Natural killer cell (primary cell): Measurements from ENCODE around the gene SGCD. TPM values are rescaled to one million over a fixed set of nuclear protein-coding genes. Genes with fewer than 3 reads are reported as not detected.

Source experiments
- ATAC-seq, 3 donors: fragments of 150-1000 bp in 2 of 3; fragments of 200-7000 bp in 1 of 3; cut with Tn5 transposase; 1 replicate in 1 of 3; 2 replicates in 2 of 3; pipeline ENCODE4 v1.10.0; 2021; ENCODE audit warnings: mild to moderate bottlenecking in 2 of 3, moderate library complexity in 2 of 3
- DNase-seq, 2 donors: peaks; one replicate each; pipeline versions ENCODE4 v3.0.0 to v3.0.0-alpha.2; 2013 to 2021; ENCODE audit warnings: mixed read lengths in 1 of 2
- H3K27ac ChIP-seq: one replicate; pipeline ENCODE4 v1.5.1; 2013; ENCODE audit warnings: mild to moderate bottlenecking, low read length
- H3K27me3 ChIP-seq: one replicate; pipeline ENCODE4 v1.6.1; 2013; ENCODE audit warnings: low read length; ENCODE audit not compliant: control insufficient read depth, insufficient read depth
- H3K36me3 ChIP-seq: one replicate; pipeline ENCODE4 v1.6.1; 2013; ENCODE audit warnings: low read length; ENCODE audit not compliant: control insufficient read depth, insufficient read depth
- H3K4me1 ChIP-seq: one replicate; pipeline ENCODE4 v1.6.1; 2013; ENCODE audit warnings: low read length; ENCODE audit not compliant: control insufficient read depth, insufficient read depth
- H3K4me3 ChIP-seq: one replicate; pipeline ENCODE4 v1.5.1; 2013; ENCODE audit warnings: low read length
- H3K9me3 ChIP-seq: one replicate; pipeline ENCODE4 v1.6.1; 2013; ENCODE audit warnings: low read length; ENCODE audit not compliant: control insufficient read depth, insufficient read depth
- H3K27ac Mint-ChIP-seq, 2 donors: one replicate each; pipeline ENCODE4 v1.8.0; 2022; ENCODE audit warnings: mild to moderate bottlenecking in 2 of 2, mixed read lengths in 2 of 2, moderate library complexity in 1 of 2
- H3K27me3 Mint-ChIP-seq, 2 donors: one replicate each; pipeline ENCODE4 v1.8.0; 2022; ENCODE audit warnings: low read depth in 2 of 2, mixed read lengths in 2 of 2
- H3K36me3 Mint-ChIP-seq: one replicate; pipeline ENCODE4 v1.8.0; 2022; ENCODE audit warnings: mixed read lengths
- H3K4me1 Mint-ChIP-seq, 2 donors: one replicate each; pipeline ENCODE4 v1.8.0; 2022; ENCODE audit warnings: mixed read lengths in 2 of 2
- H3K4me3 Mint-ChIP-seq: one replicate; pipeline ENCODE4 v1.8.0; 2022; ENCODE audit warnings: mild to moderate bottlenecking, moderate library complexity, mixed read lengths
- H3K9me3 Mint-ChIP-seq, 2 donors: one replicate each; pipeline ENCODE4 v1.8.0; 2022; ENCODE audit warnings: mixed read lengths in 2 of 2
- WGBS: methylation state at CpG from one replicate; pipeline ENCODE4 v1.1.7; 2013; ENCODE audit warnings: missing lambda C conversion rate; ENCODE audit not compliant: insufficient coverage; 5-methylcytosine and 5-hydroxymethylcytosine counted together
- intact Hi-C: fragments of 100-400 bp; cut with micrococcal nuclease; formaldehyde crosslinking; loops from one replicate; pipeline ENCODE4 v1.14.2; 2022
- total RNA-seq, 4 donors: library from RNA; stranded (reverse); fragments of 120-200 nt in 1 of 4; gene quantifications; one replicate each; pipeline versions ENCODE4 v1.2.3 to v1.2.4, GENCODE V29; 2013 to 2022
- TF ChIP-seq, protein P1 (sequence below): fragments of 200-600 bp; IDR thresholded peaks from one replicate; pipeline ENCODE4 v1.8.0; 2022; ENCODE audit warnings: antibody characterized with exemption

Gene SGCD
- total RNA-seq, 3 donors from 2014 or later (not counting 1 experiment from before 2014, with no cell fraction given), result 0.32 to 2.0 (median 1.4) TPM

- H3K4me1 ChIP-seq, result no peaks in the 10 kb centered on the region
- H3K9me3 Mint-ChIP-seq, result no peaks in the 10 kb centered on the region
- no peak overlapping the region for H3K4me3 Mint-ChIP-seq
- no peak overlapping the region for H3K27ac ChIP-seq
- peaks cover 2% of the 10 kb centered on the region for H3K27me3 ChIP-seq
- no peak for ATAC-seq
- no peaks in the 10 kb centered on the region for H3K9me3 ChIP-seq
- H3K36me3 ChIP-seq, result no peaks in the 10 kb centered on the region
- no peak overlapping the region for H3K27ac Mint-ChIP-seq
- H3K27me3 Mint-ChIP-seq, result peaks cover 0 to 11% of the 10 kb centered on the region in 2 donors
- H3K4me1 Mint-ChIP-seq, result no peaks in the 10 kb centered on the region
- no peaks in the 10 kb centered on the region for H3K36me3 Mint-ChIP-seq
- DNase-seq, result no peak
- TF ChIP-seq, protein P1, sequence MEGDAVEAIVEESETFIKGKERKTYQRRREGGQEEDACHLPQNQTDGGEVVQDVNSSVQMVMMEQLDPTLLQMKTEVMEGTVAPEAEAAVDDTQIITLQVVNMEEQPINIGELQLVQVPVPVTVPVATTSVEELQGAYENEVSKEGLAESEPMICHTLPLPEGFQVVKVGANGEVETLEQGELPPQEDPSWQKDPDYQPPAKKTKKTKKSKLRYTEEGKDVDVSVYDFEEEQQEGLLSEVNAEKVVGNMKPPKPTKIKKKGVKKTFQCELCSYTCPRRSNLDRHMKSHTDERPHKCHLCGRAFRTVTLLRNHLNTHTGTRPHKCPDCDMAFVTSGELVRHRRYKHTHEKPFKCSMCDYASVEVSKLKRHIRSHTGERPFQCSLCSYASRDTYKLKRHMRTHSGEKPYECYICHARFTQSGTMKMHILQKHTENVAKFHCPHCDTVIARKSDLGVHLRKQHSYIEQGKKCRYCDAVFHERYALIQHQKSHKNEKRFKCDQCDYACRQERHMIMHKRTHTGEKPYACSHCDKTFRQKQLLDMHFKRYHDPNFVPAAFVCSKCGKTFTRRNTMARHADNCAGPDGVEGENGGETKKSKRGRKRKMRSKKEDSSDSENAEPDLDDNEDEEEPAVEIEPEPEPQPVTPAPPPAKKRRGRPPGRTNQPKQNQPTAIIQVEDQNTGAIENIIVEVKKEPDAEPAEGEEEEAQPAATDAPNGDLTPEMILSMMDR, result no peak
- H3K4me3 ChIP-seq, result no peak overlapping the region
- WGBS, result 85% methylated on average over 3 of the region's 3 CpGs
- intact Hi-C loops, result no loop called here
Observed at GRCh38 chr5:156380848-156381247, 53.9 kb downstream of the SGCD start.

DNA sequence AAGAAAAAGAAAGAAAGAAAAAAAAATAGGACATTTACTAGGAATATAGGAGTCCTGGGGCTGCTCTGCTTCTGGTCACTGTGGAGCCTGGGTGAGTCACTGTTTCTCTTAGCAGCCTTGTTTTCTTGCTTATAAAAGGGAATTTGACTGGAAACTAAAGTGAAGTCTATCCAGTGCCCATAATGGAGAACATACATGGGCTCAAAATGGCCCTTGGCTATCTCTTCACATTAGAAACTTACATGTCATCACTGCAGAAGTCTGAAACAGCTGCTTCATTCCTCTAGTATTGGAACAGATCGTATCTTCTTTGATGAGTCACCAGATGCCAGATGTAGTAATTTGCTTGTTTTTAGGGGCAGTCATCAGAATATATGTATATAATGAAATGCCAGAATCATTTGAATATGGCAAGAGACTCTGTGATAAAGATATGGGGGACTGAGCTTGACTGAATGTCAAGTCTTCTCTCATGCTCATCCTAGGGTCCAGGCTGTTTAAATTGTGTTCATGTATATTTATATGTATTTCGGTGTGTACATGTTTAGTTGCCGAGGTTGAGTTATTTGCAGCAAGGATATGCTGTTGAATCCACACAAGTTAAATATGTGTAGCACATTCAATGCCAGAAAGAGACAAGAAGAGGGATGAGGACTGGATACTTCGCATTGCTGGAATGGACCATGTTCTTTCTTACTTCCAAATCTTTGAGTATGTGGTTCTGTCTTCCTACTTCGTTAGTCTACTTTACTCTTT, 56.7 kb downstream of the SGCD start:
- H3K4me1 ChIP-seq, result no peaks in the 10 kb centered on the region
- Mint-ChIP-seq H3K27me3 (peaks cover 9 to 16% of the 10 kb centered on the region in 2 donors), H3K4me3 (no peak overlapping the region), H3K4me1 (no peaks in the 10 kb centered on the region), H3K27ac (no peak overlapping the region), H3K36me3 (no peaks in the 10 kb centered on the region), H3K9me3 (no peaks in the 10 kb centered on the region)
- TF ChIP-seq, protein P1, result no peak
- H3K27ac ChIP-seq, result no peak overlapping the region
- no peaks in the 10 kb centered on the region for H3K36me3 ChIP-seq
- ATAC-seq (no peak), DNase-seq (no peak)
- intact Hi-C loops, result no loop called here
- no peak overlapping the region for H3K4me3 ChIP-seq
- no peaks in the 10 kb centered on the region for H3K9me3 ChIP-seq
- 89% methylated on average over 4 of the region's 5 CpGs for WGBS
- no peaks in the 10 kb centered on the region for H3K27me3 ChIP-seq

GRCh38 chr5:156385416-156385815, 58.5 kb downstream of the SGCD start:
- Mint-ChIP-seq H3K27me3 (peaks cover 2 to 17% of the 10 kb centered on the region in 2 donors), H3K4me1 (no peaks in the 10 kb centered on the region), H3K27ac (no peak overlapping the region), H3K4me3 (no peak overlapping the region), H3K36me3 (no peaks in the 10 kb centered on the region), H3K9me3 (no peaks in the 10 kb centered on the region)
- Histone ChIP-seq H3K36me3 (no peaks in the 10 kb centered on the region), H3K4me3 (no peak overlapping the region), H3K4me1 (no peaks in the 10 kb centered on the region), H3K27ac (no peak overlapping the region), H3K9me3 (no peaks in the 10 kb centered on the region), H3K27me3 (no peaks in the 10 kb centered on the region)
- WGBS, result 82% methylated on average over 3 of the region's 3 CpGs
- intact Hi-C loops, result no loop called here
- TF ChIP-seq, protein P1, result no peak
- ATAC-seq (no peak), DNase-seq (no peak)

GRCh38 chr5:156386976-156387375, 60.0 kb downstream of the SGCD start:
- WGBS, result 91% methylated on average over 3 of the region's 4 CpGs
- ATAC-seq (no peak), DNase-seq (no peak)
- TF ChIP-seq, protein P1, result no peak
- Mint-ChIP-seq H3K4me1 (no peaks in the 10 kb centered on the region), H3K36me3 (no peaks in the 10 kb centered on the region), H3K4me3 (no peak overlapping the region), H3K9me3 (no peaks in the 10 kb centered on the region), H3K27ac (no peak overlapping the region), H3K27me3 (peaks cover 2 to 17% of the 10 kb centered on the region in 2 donors)
- no peaks in the 10 kb centered on the region for H3K36me3 ChIP-seq
- H3K4me3 ChIP-seq, result no peak overlapping the region
- H3K27ac ChIP-seq, result no peak overlapping the region
- H3K27me3 ChIP-seq, result no peaks in the 10 kb centered on the region
- intact Hi-C loops, result no loop called here
- no peaks in the 10 kb centered on the region for H3K9me3 ChIP-seq
- H3K4me1 ChIP-seq, result no peaks in the 10 kb centered on the region
